GM12892 (cell line): ENCODE measurements around the gene PLA2G4F.

ENCODE experiments used
- POLR2A ChIP-seq: IDR thresholded peaks from 2 replicates; pipeline ENCODE4 v1.6.1; 2011; ENCODE audit warnings: low read depth, low read length, control low read depth
- TAF1 ChIP-seq: IDR thresholded peaks from 2 replicates; pipeline ENCODE4 v1.6.1; 2011; ENCODE audit warnings: low read depth, mild to moderate bottlenecking, control low read depth, low read length, borderline replicate concordance

DNA sequence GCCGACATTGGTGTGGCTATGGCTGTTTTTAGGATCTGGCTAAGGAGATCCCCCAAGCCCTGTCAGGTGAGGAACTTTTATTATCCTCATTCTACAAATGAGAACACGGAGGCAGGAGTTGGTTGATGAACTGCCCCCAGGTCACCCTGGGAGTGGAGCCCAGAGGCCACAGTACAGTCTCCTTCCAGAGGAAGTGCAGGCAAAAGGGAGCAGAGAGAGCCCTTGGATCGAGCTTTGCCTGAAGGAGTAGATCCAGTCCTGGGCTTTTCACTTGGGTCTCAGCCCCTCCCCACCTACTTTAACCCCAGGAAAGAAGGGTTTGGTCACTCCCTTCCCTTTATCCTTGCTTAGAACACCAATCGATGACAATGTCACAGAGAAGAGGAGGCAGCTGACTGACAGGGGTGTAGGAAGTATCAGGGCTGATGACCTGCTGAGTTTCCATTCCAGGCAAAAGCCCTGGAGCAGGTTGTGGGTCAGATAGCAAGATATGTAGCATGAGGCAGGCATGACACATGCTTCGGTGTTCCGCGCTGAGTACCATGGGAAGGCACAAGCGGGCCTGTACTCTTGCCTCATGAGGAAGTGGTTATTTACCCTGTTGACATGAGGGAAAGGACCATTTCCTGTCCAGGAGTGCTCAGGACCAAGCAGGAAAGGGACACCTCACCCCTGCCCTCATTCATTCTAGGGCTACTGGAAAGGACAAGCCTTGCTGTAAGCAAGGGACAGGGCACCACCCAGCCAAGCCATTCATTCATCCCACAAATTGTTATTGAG, 56.2 kb downstream of the PLA2G4F start:
- TF ChIP-seq TAF1: no peak
- no peak for TF ChIP-seq POLR2A
